BE2C (cell line): ENCODE measurements around the gene ESAM.

Experiments
- DNase-seq: peaks from one replicate; pipeline ENCODE4 v3.0.0-alpha.2; 2020
- H3K27me3 ChIP-seq: fragments of 250-450 bp; sonication (Bioruptor Pico); 2 replicates; pipeline ENCODE4 v1.5.1; 2020; ENCODE audit warnings: mild to moderate bottlenecking
- H3K36me3 ChIP-seq: fragments of 250-450 bp; sonication (Bioruptor Pico); 2 replicates; pipeline ENCODE4 v1.5.1; 2020; ENCODE audit warnings: mild to moderate bottlenecking
- H3K4me1 ChIP-seq: fragments of 250-450 bp; sonication (Bioruptor Pico); 2 replicates; pipeline ENCODE4 v1.5.1; 2020
- H3K4me3 ChIP-seq: 2 replicates; pipeline ENCODE4 v1.5.1; 2011; ENCODE audit warnings: low read depth, low read length
- H3K9me3 ChIP-seq: fragments of 250-450 bp; sonication (Bioruptor Pico); 2 replicates; pipeline ENCODE4 v1.5.1; 2020
- CTCF ChIP-seq: IDR thresholded peaks from 2 replicates; pipeline ENCODE4 v1.5.1; 2012; ENCODE audit warnings: mild to moderate bottlenecking, low read depth, low read length

Gene ESAM

GRCh38 chr11:124736736-124737135 lies 25.4 kb downstream of the ESAM start:
- H3K4me3 ChIP-seq: no peak overlapping the region
- H3K9me3 ChIP-seq: no peaks in the 10 kb centered on the region
- no peak for TF ChIP-seq CTCF
- H3K4me1 ChIP-seq: no peaks in the 10 kb centered on the region; the same call in 1 of the 2 replicates
- no peak for DNase-seq
- no peaks in the 10 kb centered on the region for H3K27me3 ChIP-seq
- no peaks in the 10 kb centered on the region for H3K36me3 ChIP-seq

GRCh38 chr11:124732230-124732629 lies 29.9 kb downstream of the ESAM start:
- no peaks in the 10 kb centered on the region for H3K36me3 ChIP-seq

DNA sequence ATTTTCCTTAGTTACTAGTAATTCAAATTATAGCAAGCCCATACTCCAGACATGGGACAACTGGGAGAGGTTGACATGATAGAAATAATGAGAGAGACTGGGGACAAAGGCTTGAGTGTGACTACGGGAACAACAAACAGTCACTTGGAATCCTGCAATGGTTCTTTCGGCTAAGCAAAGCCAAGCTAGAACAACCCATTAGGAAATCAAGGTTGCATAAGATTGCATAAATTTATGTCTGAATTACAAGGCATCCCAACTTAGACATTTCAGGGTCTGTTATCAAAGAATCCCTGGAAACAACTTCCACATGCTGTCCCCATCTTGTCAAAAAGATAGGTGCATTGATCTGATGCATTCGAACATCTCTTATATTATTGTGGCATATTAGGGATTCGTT lies 32.5 kb downstream of the ESAM start:
- Histone ChIP-seq H3K4me1 (no peaks in the 10 kb centered on the region; the same call in 1 of the 2 replicates), H3K4me3 (no peak overlapping the region), H3K27me3 (no peaks in the 10 kb centered on the region), H3K36me3 (no peaks in the 10 kb centered on the region), H3K9me3 (no peaks in the 10 kb centered on the region)
- DNase-seq: no peak
- TF ChIP-seq CTCF: no peak

More at GRCh38 chr11:124732230-124732629, 29.9 kb downstream of the ESAM start:
- no peak for DNase-seq
- no peaks in the 10 kb centered on the region for H3K27me3 ChIP-seq
- no peak overlapping the region for H3K4me3 ChIP-seq
- H3K9me3 ChIP-seq: no peaks in the 10 kb centered on the region
- no peaks in the 10 kb centered on the region for H3K4me1 ChIP-seq
- TF ChIP-seq CTCF: no peak

- no peak for DNase-seq
- H3K36me3 ChIP-seq: no peaks in the 10 kb centered on the region
- H3K4me3 ChIP-seq: no peak overlapping the region
- H3K4me1 ChIP-seq: no peaks in the 10 kb centered on the region; the same call in 1 of the 2 replicates
- H3K27me3 ChIP-seq: no peaks in the 10 kb centered on the region
- TF ChIP-seq CTCF: no peak
- H3K9me3 ChIP-seq: no peaks in the 10 kb centered on the region
Observed at GRCh38 chr11:124728134-124728533, 34.0 kb downstream of the ESAM start.

DNA sequence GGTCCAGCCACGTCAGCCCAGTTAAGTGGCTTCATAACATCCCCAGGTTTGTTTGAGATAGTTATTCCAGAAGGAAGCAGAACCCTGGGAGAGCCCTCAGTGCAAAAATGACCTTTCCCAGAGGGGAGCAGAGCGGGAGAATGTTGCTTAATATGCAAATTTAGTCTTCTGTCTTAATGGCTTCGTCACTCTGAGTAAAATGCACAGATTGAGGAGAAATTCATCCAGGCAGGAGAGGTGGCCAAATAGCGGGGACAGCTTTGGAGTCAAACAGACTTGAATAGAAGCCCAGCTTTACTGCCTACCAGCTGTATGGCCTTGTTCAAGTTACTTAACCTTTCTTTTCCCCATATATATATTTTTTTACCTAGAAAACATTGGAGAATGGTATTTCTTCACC lies 34.6 kb downstream of the ESAM start:
- H3K4me3 ChIP-seq: no peak overlapping the region
- H3K27me3 ChIP-seq: no peaks in the 10 kb centered on the region
- H3K9me3 ChIP-seq: no peaks in the 10 kb centered on the region
- TF ChIP-seq CTCF: no peak
- DNase-seq: no peak
- no peaks in the 10 kb centered on the region for H3K36me3 ChIP-seq
- no peaks in the 10 kb centered on the region; the same call in 1 of the 2 replicates for H3K4me1 ChIP-seq

DNA sequence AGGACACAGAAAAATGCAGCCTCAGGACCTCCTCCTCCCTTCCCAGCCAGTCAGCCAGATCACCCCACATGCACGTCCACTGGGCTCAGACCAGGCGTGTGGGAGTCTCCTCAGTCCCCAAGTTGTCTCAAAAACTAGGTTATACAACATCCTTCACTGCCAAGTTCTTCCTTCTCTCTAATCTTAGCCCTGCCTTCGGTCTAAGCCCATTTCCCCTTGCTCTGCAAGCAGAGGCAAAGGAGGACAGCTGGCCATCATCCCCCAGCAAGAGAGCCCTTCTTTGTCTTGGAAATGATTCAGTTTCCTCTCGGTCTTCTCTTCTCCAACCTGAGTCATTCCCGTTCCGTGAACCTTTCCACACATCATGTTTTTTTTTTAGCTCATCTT lies 36.4 kb downstream of the ESAM start:
- H3K4me1 ChIP-seq: no peaks in the 10 kb centered on the region; the same call in 1 of the 2 replicates
- H3K36me3 ChIP-seq: no peaks in the 10 kb centered on the region
- no peak overlapping the region for H3K4me3 ChIP-seq
- no peak for TF ChIP-seq CTCF
- DNase-seq: no peak
- H3K27me3 ChIP-seq: no peaks in the 10 kb centered on the region
- H3K9me3 ChIP-seq: no peaks in the 10 kb centered on the region
